ENCODE results near the gene NCAPH2. TPM values are rescaled to one million over a fixed set of nuclear protein-coding genes. Genes with fewer than 3 reads are reported as not detected.

The NCAPH2 gene
- total and polyA plus RNA-seq, 2 of the 8 experiments (the other 6 are each of a cell fraction or from before 2014, with no cell fraction given): 62.2 to 81.6 TPM

GRCh38 chr22:50567721-50568252 is 59.8 kb downstream of the NCAPH2 start:
- Histone ChIP-seq H4K5ac (ENCODE audit: insufficient read length, low read depth, low read length) (no peak overlapping the region), H2BK20ac (ENCODE audit: low read length) (no peak overlapping the region), H4K8ac (ENCODE audit: extremely low read depth, insufficient read depth, low read length) (no peak overlapping the region), H3K79me1 (ENCODE audit: low read depth, low read length) (no peaks in the 10 kb centered on the region), H3K4me1 (replicated peaks in 1 of 4; ENCODE audit: control insufficient read depth in 3 of 4, insufficient read depth in 4 of 4, low read length in 3 of 4) (no peaks in the 10 kb centered on the region; a peak in 1 of 7 replicates), H2BK5ac (ENCODE audit: low read depth, low read length) (no peak overlapping the region), H3K4me2 (ENCODE audit: insufficient read depth in 1 of 2, low read depth in 2 of 2, low read length in 2 of 2) (no peak overlapping the region), H2AK5ac (ENCODE audit: low read depth, low read length) (no peak overlapping the region), H3K36me3 (ENCODE audit: control insufficient read depth in 2 of 4, insufficient read depth in 4 of 4, low read length in 3 of 4) (peaks cover 8 to 33% (median 27%) of the 10 kb centered on the region in 4 experiments; a peak in 6 of 8 replicates), H4K20me1 (replicated peaks in 1 of 2; ENCODE audit: control insufficient read depth in 1 of 2, insufficient read depth in 2 of 2, low read length in 2 of 2) (peaks cover 2 to 13% of the 10 kb centered on the region in 2 experiments), H3K27ac (ENCODE audit: low read depth, low read length) (no peak overlapping the region), H3K23me2 (ENCODE audit: low read depth, low read length) (peaks cover 3% of the 10 kb centered on the region; the same call in 1 of the 2 replicates), H3K4me3 (ENCODE audit: extremely low read depth in 1 of 4, insufficient read depth in 2 of 4, low read depth in 3 of 4, low read length in 4 of 4) (no peak overlapping the region), H3K9ac (replicated peaks in 1 of 4; ENCODE audit: extremely low read depth in 1 of 4, low read depth in 3 of 4, low read length in 3 of 4) (no peak overlapping the region), H2BK120ac (replicated peaks; ENCODE audit: low read depth, low read length) (no peak overlapping the region), H3K18ac (ENCODE audit: extremely low read depth, low read length) (no peak overlapping the region), H4K91ac (replicated peaks; ENCODE audit: insufficient read length, low read length) (no peak overlapping the region), H3K9me3 (ENCODE audit: insufficient read depth in 2 of 2, low read depth in 1 of 2, low read length in 1 of 2) (no peaks in the 10 kb centered on the region), H2BK15ac (ENCODE audit: low read length) (no peak overlapping the region), H2AFZ (ENCODE audit: low read length) (no peak overlapping the region), H3K23ac (ENCODE audit: insufficient read length) (no peak overlapping the region), H3K27me3 (replicated peaks in 1 of 4; ENCODE audit: control insufficient read depth in 3 of 4, extremely low read depth in 1 of 4, insufficient read depth in 3 of 4, low read length in 3 of 4) (peaks cover 0 to 5% (median 2%) of the 10 kb centered on the region in 4 experiments; a peak in 5 of 7 replicates), H3K4ac (replicated peaks; ENCODE audit: insufficient read length, low read depth, low read length) (no peak overlapping the region), H3K56ac (replicated peaks; ENCODE audit: insufficient read length, low read depth, low read length) (no peak overlapping the region), H2BK12ac (ENCODE audit: low read depth, low read length) (no peak overlapping the region), H3K14ac (ENCODE audit: insufficient read length) (no peak overlapping the region), H3K79me2 (ENCODE audit: control insufficient read depth in 1 of 2, insufficient read depth in 2 of 2, low read length in 2 of 2) (no peaks in the 10 kb centered on the region)
- CTCF ChIA-PET (ENCODE audit: partially characterized antibody): interaction anchor here (0.6 to 0.7 kb wide), 2 partner anchors 52 to 91 kb away, joined by 3 read pairs; no protein-coding TSS in a partner anchor
- DNase-seq (ENCODE audit: low read depth in 1 of 2, low spot score in 2 of 2): no peak
- no peak for TF ChIP-seq JUND (IDR thresholded peaks at IDR 0.05; ENCODE audit: low read length)
- TF ChIP-seq BRCA1 (IDR thresholded peaks at IDR 0.05; ENCODE audit: low read depth, low read length): no peak
- TF ChIP-seq RFX5 (IDR thresholded peaks at IDR 0.05; ENCODE audit: borderline replicate concordance, low read depth, low read length): no peak
- TF ChIP-seq CHD2 (IDR thresholded peaks at IDR 0.05; ENCODE audit: low read length): no peak
- POLR2A ChIA-PET (ENCODE audit: partially characterized antibody): interaction anchor here (2.7 to 5.4 kb wide), 2 partner anchors 9 to 12 kb away, joined by 7 to 37 read pairs; partner anchors contain the start of gene CPT1B
- 81% methylated on average over 7 of the region's 7 CpGs; no CpG with 5 or more reads in 1 of the 2 experiments for WGBS, 2 experiments (ENCODE audit: extremely low coverage in 1 of 2, insufficient coverage in 1 of 2, insufficient read length in 1 of 2, insufficient replicate concordance in 2 of 2, low coverage in 1 of 2, low lambda C conversion rate in 2 of 2, missing lambda C conversion rate in 1 of 2)
- FAIRE-seq: no peak

Data from H1 (cell line).